DOHH2 (cell line): ENCODE results near the gene BDH1.
"Not testable (repeated sequence)": the region's sequence is repeated elsewhere in the genome, so short reads cannot be mapped to it uniquely, and the experiment has no call there.

ENCODE experiments used
- H3F3A ChIP-seq: fragments of 200-600 bp; sonication (generic), shearing (Covaris generic); 2 replicates; pipeline ENCODE4 v1.6.0; 2016; ENCODE audit warnings: antibody characterized with exemption, mild to moderate bottlenecking; ENCODE audit not compliant: control insufficient read depth, insufficient read depth
- H3K27ac ChIP-seq: fragments of 200-600 bp; sonication (generic); 2 replicates; pipeline ENCODE4 v1.5.1; 2014; ENCODE audit warnings: low read depth, mild to moderate bottlenecking, low read length, moderate library complexity
- H3K27me3 ChIP-seq: fragments of 200-600 bp; sonication (generic); 2 replicates; pipeline ENCODE4 v1.6.1; 2014; ENCODE audit warnings: mild to moderate bottlenecking, low read length, mixed read lengths; ENCODE audit not compliant: control insufficient read depth
- H3K36me3 ChIP-seq: fragments of 200-600 bp; sonication (generic); 2 replicates; pipeline ENCODE4 v1.6.1; 2014; ENCODE audit warnings: mild to moderate bottlenecking, low read length, moderate library complexity, mixed read lengths; ENCODE audit not compliant: control insufficient read depth
- H3K4me1 ChIP-seq: fragments of 200-600 bp; sonication (generic); 2 replicates; pipeline ENCODE4 v1.6.1; 2014; ENCODE audit warnings: mild to moderate bottlenecking, low read length, mixed read lengths; ENCODE audit not compliant: control insufficient read depth
- H3K4me2 ChIP-seq: fragments of 200-600 bp; sonication (generic); 2 replicates; pipeline ENCODE4 v1.6.0; 2014; ENCODE audit warnings: mild to moderate bottlenecking, low read length, moderate library complexity
- H3K4me3 ChIP-seq: fragments of 200-600 bp; sonication (generic); 2 replicates; pipeline ENCODE4 v1.5.1; 2014; ENCODE audit warnings: mild to moderate bottlenecking, low read length, mixed read lengths
- H3K79me2 ChIP-seq: fragments of 200-600 bp; sonication (generic); 2 replicates; pipeline ENCODE4 v1.6.1; 2014; ENCODE audit warnings: mild to moderate bottlenecking, low read length, mixed read lengths; ENCODE audit not compliant: control insufficient read depth
- H3K9me2 ChIP-seq: fragments of 200-600 bp; sonication (generic); replicated peaks from 2 replicates; pipeline ENCODE4 v1.6.1; 2014; ENCODE audit warnings: mild to moderate bottlenecking, low read length, mixed read lengths; ENCODE audit not compliant: control insufficient read depth
- H3K9me3 ChIP-seq: fragments of 200-600 bp; sonication (generic); 2 replicates; pipeline ENCODE4 v1.6.1; 2014; ENCODE audit warnings: antibody characterized with exemption, low read length, mixed read lengths; ENCODE audit not compliant: control insufficient read depth, insufficient read depth
- H4K20me1 ChIP-seq: fragments of 200-600 bp; sonication (generic); 2 replicates; pipeline ENCODE4 v1.6.0; 2014; ENCODE audit warnings: low read depth, mild to moderate bottlenecking, antibody characterized with exemption, low read length, moderate library complexity; ENCODE audit not compliant: control insufficient read depth, insufficient read depth
- CTCF ChIP-seq: fragments of 200-600 bp; sonication (generic); IDR thresholded peaks from one replicate; pipeline ENCODE4 v1.5.1; 2014; ENCODE audit warnings: antibody characterized with exemption, mild to moderate bottlenecking, low read depth, low read length; ENCODE audit not compliant: poor library complexity, severe bottlenecking
- EZH2phosphoT487 ChIP-seq: fragments of 200-600 bp; sonication (generic); IDR thresholded peaks from 2 replicates; pipeline ENCODE4 v1.6.1; 2017; ENCODE audit warnings: borderline replicate concordance, mild to moderate bottlenecking, antibody characterized with exemption, low read length, moderate library complexity, mixed read lengths

Gene BDH1

GRCh38 chr3:197577366-197578074 lies 21.8 kb upstream of the BDH1 start:
- no peaks in the 10 kb centered on the region for H3K36me3 ChIP-seq
- no peaks in the 10 kb centered on the region for H3K9me2 ChIP-seq
- no peaks in the 10 kb centered on the region for H3K4me1 ChIP-seq
- H3K27ac ChIP-seq = no peak overlapping the region
- no peaks in the 10 kb centered on the region for H4K20me1 ChIP-seq
- H3F3A ChIP-seq = no peaks in the 10 kb centered on the region
- no peak overlapping the region for H3K4me3 ChIP-seq
- H3K27me3 ChIP-seq = no peaks in the 10 kb centered on the region
- H3K79me2 ChIP-seq = no peaks in the 10 kb centered on the region
- peaks cover 3% of the 10 kb centered on the region; the same call in 1 of the 2 replicates for H3K9me3 ChIP-seq
- TF ChIP-seq CTCF (no peak), EZH2phosphoT487 (no peak)
- no peak overlapping the region for H3K4me2 ChIP-seq

GRCh38 chr3:197576838-197577237 lies 21.1 kb upstream of the BDH1 start:
- Histone ChIP-seq H3K4me3 (no peak overlapping the region), H3K4me2 (no peak overlapping the region), H3K9me2 (no peaks in the 10 kb centered on the region), H3K36me3 (no peaks in the 10 kb centered on the region), H4K20me1 (no peaks in the 10 kb centered on the region), H3K79me2 (no peaks in the 10 kb centered on the region), H3F3A (no peaks in the 10 kb centered on the region), H3K9me3 (peaks cover 3% of the 10 kb centered on the region; the same call in 1 of the 2 replicates), H3K27ac (no peak overlapping the region), H3K4me1 (no peaks in the 10 kb centered on the region), H3K27me3 (no peaks in the 10 kb centered on the region)
- TF ChIP-seq CTCF (no peak), EZH2phosphoT487 (no peak)

- Histone ChIP-seq H3K27me3 (no peaks in the 10 kb centered on the region), H3K4me3 (no peak overlapping the region), H3K4me1 (no peaks in the 10 kb centered on the region), H3K4me2 (no peak overlapping the region), H3K79me2 (no peaks in the 10 kb centered on the region), H3K27ac (no peak overlapping the region), H3K9me2 (no peaks in the 10 kb centered on the region), H3K36me3 (no peaks in the 10 kb centered on the region), H3F3A (no peaks in the 10 kb centered on the region), H4K20me1 (no peaks in the 10 kb centered on the region), H3K9me3 (peaks cover 12% of the 10 kb centered on the region; the same call in 1 of the 2 replicates)
- TF ChIP-seq CTCF (no peak), EZH2phosphoT487 (no peak)
These were observed 19.6 kb upstream of the BDH1 start for GRCh38 chr3:197575362-197575761.

- not testable (repeated sequence) for H3K4me1 ChIP-seq, H3K27me3 ChIP-seq, H3K36me3 ChIP-seq, H3K4me3 ChIP-seq, H3K9me2 ChIP-seq, H4K20me1 ChIP-seq, H3F3A ChIP-seq, H3K4me2 ChIP-seq, H3K79me2 ChIP-seq, H3K27ac ChIP-seq
- H3K9me3 ChIP-seq = peaks cover 16% of the 10 kb centered on the region; the same call in 1 of the 2 replicates
These were observed 18.7 kb upstream of the BDH1 start for GRCh38 chr3:197574396-197574991.
